ENCODE results near the gene STAMBP.
"Not testable (repeated sequence)": the region's sequence is repeated elsewhere in the genome, so short reads cannot be mapped to it uniquely, and the experiment has no call there.

STAMBP gene

GRCh38 chr2:73903313-73903712 is 74.6 kb downstream of the STAMBP start:
- Mint-ChIP-seq H3K27ac (no peak overlapping the region), H3K4me3 (no peak overlapping the region), H3K36me3 (ENCODE audit: low read depth) (no peaks in the 10 kb centered on the region), H3K27me3 (no peaks in the 10 kb centered on the region), H3K4me1 (ENCODE audit: low read depth) (peaks cover 13% of the 10 kb centered on the region), H3K9me3 (no peaks in the 10 kb centered on the region)

GRCh38 chr2:73903949-73904613 is 75.3 kb downstream of the STAMBP start:
- H3K4me1 Mint-ChIP-seq (ENCODE audit: low read depth): peaks cover 17% of the 10 kb centered on the region
- not testable (repeated sequence) for H3K9me3 Mint-ChIP-seq; H3K4me3 Mint-ChIP-seq; H3K36me3 Mint-ChIP-seq (ENCODE audit: low read depth); H3K27me3 Mint-ChIP-seq; H3K27ac Mint-ChIP-seq

DNA sequence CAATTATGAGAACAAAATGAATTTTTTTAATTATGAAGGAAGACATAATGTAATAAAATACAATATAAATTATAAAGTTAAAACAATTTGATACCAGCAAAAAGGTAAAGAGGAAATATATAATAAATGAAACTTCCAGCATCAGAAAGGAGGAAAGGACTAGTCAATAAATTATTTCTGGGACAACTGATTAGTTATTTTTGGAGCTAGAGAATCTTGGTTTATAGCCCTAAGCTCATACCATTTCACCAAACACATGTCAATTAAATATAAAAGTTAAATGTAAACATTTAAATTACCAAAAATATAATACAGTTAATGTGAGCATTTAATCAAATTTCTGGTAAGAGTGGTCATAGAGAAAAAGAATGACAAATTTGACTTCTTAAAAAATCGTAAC is 76.2 kb downstream of the STAMBP start:
- Mint-ChIP-seq H3K9me3 (no peaks in the 10 kb centered on the region), H3K4me3 (no peak overlapping the region), H3K27ac (no peak overlapping the region), H3K36me3 (ENCODE audit: low read depth) (no peaks in the 10 kb centered on the region), H3K4me1 (ENCODE audit: low read depth) (peaks cover 17% of the 10 kb centered on the region), H3K27me3 (no peaks in the 10 kb centered on the region)

GRCh38 chr2:73906847-73907505 is 78.2 kb downstream of the STAMBP start:
- Mint-ChIP-seq H3K4me1 (ENCODE audit: low read depth) (peaks cover 17% of the 10 kb centered on the region), H3K27me3 (no peaks in the 10 kb centered on the region), H3K27ac (peak overlapping the region; percentile 61), H3K9me3 (no peaks in the 10 kb centered on the region), H3K36me3 (ENCODE audit: low read depth) (no peaks in the 10 kb centered on the region), H3K4me3 (no peak overlapping the region)

GRCh38 chr2:73907840-73908452 is 79.2 kb downstream of the STAMBP start:
- peak overlapping the region; percentile 87 for H3K27ac Mint-ChIP-seq

GRCh38 chr2:73908689-73909652 is 80.2 kb downstream of the STAMBP start:
- Mint-ChIP-seq H3K36me3 (ENCODE audit: low read depth) (no peaks in the 10 kb centered on the region), H3K27me3 (no peaks in the 10 kb centered on the region), H3K9me3 (no peaks in the 10 kb centered on the region), H3K4me1 (ENCODE audit: low read depth) (peaks cover 17% of the 10 kb centered on the region), H3K4me3 (no peak overlapping the region), H3K27ac (no peak overlapping the region)

More at GRCh38 chr2:73907840-73908452, 79.2 kb downstream of the STAMBP start:
- H3K4me1 Mint-ChIP-seq (ENCODE audit: low read depth): peaks cover 17% of the 10 kb centered on the region
- H3K9me3 Mint-ChIP-seq: no peaks in the 10 kb centered on the region
- peak overlapping the region; percentile 14 for H3K4me3 Mint-ChIP-seq
- no peaks in the 10 kb centered on the region for H3K27me3 Mint-ChIP-seq
- H3K36me3 Mint-ChIP-seq (ENCODE audit: low read depth): no peaks in the 10 kb centered on the region

- Mint-ChIP-seq H3K4me3 (no peak overlapping the region), H3K27me3 (no peaks in the 10 kb centered on the region), H3K27ac (no peak overlapping the region), H3K9me3 (no peaks in the 10 kb centered on the region), H3K4me1 (ENCODE audit: low read depth) (peaks cover 17% of the 10 kb centered on the region), H3K36me3 (ENCODE audit: low read depth) (no peaks in the 10 kb centered on the region)
Measured at GRCh38 chr2:73910873-73911547, 82.2 kb downstream of the STAMBP start.

DNA sequence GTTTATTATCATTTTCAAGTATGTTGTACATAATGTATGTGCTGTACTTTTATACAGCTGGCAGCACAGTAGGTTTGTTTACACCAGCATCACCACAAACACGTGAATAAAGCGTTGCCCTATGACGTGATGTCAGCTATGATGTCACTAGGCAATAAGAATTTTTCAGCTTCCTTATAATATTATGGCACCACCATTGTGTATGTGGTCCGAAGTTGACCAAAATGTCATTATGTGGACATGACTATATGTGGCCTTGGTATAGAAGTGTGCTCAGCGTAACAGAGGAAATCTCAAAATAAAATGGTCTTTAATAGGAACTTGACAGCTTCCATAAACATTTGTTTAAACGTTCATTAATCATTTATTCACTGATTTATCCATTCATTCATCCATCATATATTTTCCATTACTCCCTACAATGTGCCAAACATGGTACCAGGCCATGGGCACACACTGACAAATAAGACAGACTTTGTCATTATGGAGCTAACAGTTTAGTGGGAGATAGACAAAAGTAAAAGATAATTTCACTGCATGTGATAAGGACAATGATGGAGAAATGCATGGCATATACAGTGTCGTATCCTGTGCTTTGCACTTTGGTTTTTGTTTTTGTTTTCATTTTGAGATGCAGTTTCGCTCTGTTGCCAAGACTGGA is 82.9 kb downstream of the STAMBP start:
- no peaks in the 10 kb centered on the region for H3K27me3 Mint-ChIP-seq

GRCh38 chr2:73913414-73914054 is 84.8 kb downstream of the STAMBP start:
- peaks cover 2% of the 10 kb centered on the region for H3K4me1 Mint-ChIP-seq (ENCODE audit: low read depth)
- no peaks in the 10 kb centered on the region for H3K27me3 Mint-ChIP-seq
- H3K27ac Mint-ChIP-seq: no peak overlapping the region

More for the DNA sequence above, 82.9 kb downstream of the STAMBP start:
- H3K4me3 Mint-ChIP-seq: no peak overlapping the region
- no peaks in the 10 kb centered on the region for H3K9me3 Mint-ChIP-seq
- H3K27ac Mint-ChIP-seq: no peak overlapping the region
- H3K36me3 Mint-ChIP-seq (ENCODE audit: low read depth): no peaks in the 10 kb centered on the region
- H3K4me1 Mint-ChIP-seq (ENCODE audit: low read depth): peaks cover 17% of the 10 kb centered on the region

GRCh38 chr2:73914667-73915066 is 85.9 kb downstream of the STAMBP start:
- H3K4me1 Mint-ChIP-seq (ENCODE audit: low read depth): no peaks in the 10 kb centered on the region
- H3K27me3 Mint-ChIP-seq: no peaks in the 10 kb centered on the region
- H3K36me3 Mint-ChIP-seq (ENCODE audit: low read depth): no peaks in the 10 kb centered on the region
- H3K27ac Mint-ChIP-seq: no peak overlapping the region
- H3K9me3 Mint-ChIP-seq: no peaks in the 10 kb centered on the region
- H3K4me3 Mint-ChIP-seq: no peak overlapping the region

More at GRCh38 chr2:73913414-73914054, 84.8 kb downstream of the STAMBP start:
- Mint-ChIP-seq H3K4me3 (no peak overlapping the region), H3K36me3 (ENCODE audit: low read depth) (no peaks in the 10 kb centered on the region), H3K9me3 (no peaks in the 10 kb centered on the region)

GRCh38 chr2:73915437-73915993 is 86.8 kb downstream of the STAMBP start:
- Mint-ChIP-seq H3K36me3 (ENCODE audit: low read depth) (no peaks in the 10 kb centered on the region), H3K9me3 (no peaks in the 10 kb centered on the region), H3K4me3 (no peak overlapping the region), H3K27me3 (no peaks in the 10 kb centered on the region), H3K4me1 (ENCODE audit: low read depth) (no peaks in the 10 kb centered on the region), H3K27ac (no peak overlapping the region)

DNA sequence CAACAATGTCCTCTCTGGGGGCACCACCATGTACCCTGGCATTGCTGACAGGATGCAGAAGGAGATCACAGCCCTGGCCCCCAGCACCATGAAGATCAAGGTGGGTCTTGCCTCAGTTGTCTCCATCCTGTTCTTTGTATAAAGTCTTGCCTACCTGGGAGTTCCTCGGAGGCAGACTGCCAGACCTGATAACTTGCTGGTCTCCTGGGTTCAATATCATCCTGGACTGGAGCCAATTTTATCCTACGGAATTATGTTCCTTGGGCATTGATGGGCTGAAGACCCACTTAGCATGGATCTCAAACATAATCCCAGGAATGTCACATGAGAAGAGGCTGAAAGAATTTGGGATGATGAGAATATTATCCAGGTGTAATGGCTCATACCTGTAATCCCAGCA is 87.9 kb downstream of the STAMBP start:
- Mint-ChIP-seq H3K36me3 (ENCODE audit: low read depth) (no peaks in the 10 kb centered on the region), H3K27ac (no peak overlapping the region), H3K9me3 (no peaks in the 10 kb centered on the region), H3K27me3 (no peaks in the 10 kb centered on the region), H3K4me3 (no peak overlapping the region), H3K4me1 (ENCODE audit: low read depth) (no peaks in the 10 kb centered on the region)

DNA sequence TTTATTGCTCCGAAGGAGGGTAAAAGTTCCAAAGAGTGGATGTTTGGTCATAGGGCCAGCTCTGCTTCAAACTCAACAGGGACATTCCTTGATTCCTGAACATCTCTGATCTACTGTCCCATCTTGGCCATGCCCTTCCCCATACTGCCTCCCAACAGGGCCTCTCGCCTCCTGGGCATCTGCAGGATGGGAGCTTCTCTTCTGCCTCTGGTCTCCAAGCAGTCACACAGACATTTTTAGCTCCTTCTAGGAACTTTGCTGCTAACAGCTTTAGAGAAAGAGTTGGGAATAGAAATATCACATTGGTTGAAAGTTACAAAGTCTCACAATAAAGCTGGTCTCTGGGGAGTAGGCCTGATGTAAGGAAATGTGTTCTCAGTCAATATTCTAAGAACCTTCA is 88.5 kb downstream of the STAMBP start:
- Mint-ChIP-seq H3K27me3 (no peaks in the 10 kb centered on the region), H3K9me3 (no peaks in the 10 kb centered on the region), H3K36me3 (ENCODE audit: low read depth) (no peaks in the 10 kb centered on the region), H3K4me3 (no peak overlapping the region), H3K27ac (no peak overlapping the region), H3K4me1 (ENCODE audit: low read depth) (no peaks in the 10 kb centered on the region)

Data from stimulated activated naive CD8-positive, alpha-beta T cell treated with anti-CD3 and anti-CD28 coated beads, Interleukin-15, Interleukin-2, amounts not matched to agents 100 ng/mL and 50 ng/mL, for 24 hours (primary cell).